K562 (cell line): ENCODE measurements around the gene DEPDC1B. TPM values are rescaled to one million over a fixed set of nuclear protein-coding genes. Genes with fewer than 3 reads are reported as not detected.

Experiments
- ATAC-seq: fragments of 200-7000 bp; cut with Tn5 transposase; 3 replicates; pipeline ENCODE4 v1.9.1; 2020; ENCODE audit warnings: moderate library complexity
- BruUV-seq: library from RNA; stranded (reverse); fragments of 400-500 nt; replicated peaks from 2 replicates; lab custom pipeline; 2021; lab: Mats Ljungman, UMichigan
- CTCF ChIA-PET: fragments of 300-600 bp; formaldehyde crosslinking; extraction: SDS; loops from one replicate; lab custom pipeline; 2021; ENCODE audit warnings: low intra/inter-chr PET ratio; lab: Yijun Ruan, JAX
- POLR2A ChIA-PET: fragments of 300-600, 350-650 bp; sonication (Branson Sonifier 250); formaldehyde crosslinking; extraction: SDS; loops from one replicate; lab custom pipeline; 2021; ENCODE audit warnings: antibody characterized with exemption, inconsistent platforms; lab: Yijun Ruan, JAX
- DNase-seq, 4 experiments: peaks; one replicate each; pipeline versions ENCODE4 v3.0.0 to v3.0.0-alpha.2; 2011 to 2018; ENCODE audit warnings: low spot score in 3 of 4, mixed read lengths in 3 of 4; ENCODE audit errors: extremely low read depth in 1 of 4
- FAIRE-seq: peaks from 2 replicates; lab custom pipeline; 2011; peaks lifted over from hg19 to GRCh38; lab: Jason Lieb, UNC
- H2AFZ ChIP-seq: 2 replicates; pipeline ENCODE4 v1.6.0; 2011; ENCODE audit warnings: low read depth, low read length, control low read depth, inconsistent platforms
- H3K27ac ChIP-seq: fragments of 200-600 bp; 3 replicates; pipeline ENCODE4 v1.8.0; 2011; ENCODE audit warnings: low read depth, mild to moderate bottlenecking, control low read depth, inconsistent platforms, low read length, moderate library complexity, mixed read lengths; ENCODE audit errors: extremely low read depth
- H3K27me3 ChIP-seq, 2 experiments: fragments of 300-600 bp in 1 of 2; 2 replicates in 1 of 2; 3 replicates in 1 of 2; pipeline versions ENCODE4 v1.6.0 to v1.8.0; 2011; ENCODE audit warnings: inconsistent platforms in 2 of 2, low read length in 2 of 2, mild to moderate bottlenecking in 1 of 2, mixed read lengths in 1 of 2, moderate library complexity in 1 of 2; ENCODE audit not compliant: control insufficient read depth in 2 of 2, insufficient read depth in 2 of 2
- H3K36me3 ChIP-seq: fragments of 300-600 bp; 3 replicates; pipeline ENCODE4 v1.8.0; 2011; ENCODE audit warnings: mild to moderate bottlenecking, low read length, inconsistent platforms; ENCODE audit not compliant: control insufficient read depth, insufficient read depth
- H3K4me1 ChIP-seq, 2 experiments: fragments of 200-600 bp in 1 of 2; replicated peaks in 1 of 2; 2 replicates in 1 of 2; 3 replicates in 1 of 2; pipeline versions ENCODE4 v1.5.1 to v1.8.0; 2011; ENCODE audit warnings: inconsistent platforms in 2 of 2, low read length in 2 of 2, mild to moderate bottlenecking in 1 of 2, mixed read lengths in 1 of 2, moderate library complexity in 1 of 2; ENCODE audit not compliant: control insufficient read depth in 2 of 2, insufficient read depth in 2 of 2
- H3K4me2 ChIP-seq: 2 replicates; pipeline ENCODE4 v1.6.1; 2011; ENCODE audit warnings: low read length, control low read depth, inconsistent platforms, mixed read lengths; ENCODE audit not compliant: insufficient read depth
- H3K4me3 ChIP-seq: fragments of 200-600 bp; sonication (generic), shearing (Covaris generic); 2 replicates; pipeline ENCODE4 v1.5.1; 2016; ENCODE audit warnings: control low read depth, inconsistent platforms
- H3K79me2 ChIP-seq: fragments of 200-600 bp; 3 replicates; pipeline ENCODE4 v1.8.0; 2011; ENCODE audit warnings: low read length, inconsistent platforms; ENCODE audit not compliant: control insufficient read depth, insufficient read depth
- H3K9ac ChIP-seq, 2 experiments: 2 replicates each; pipeline versions ENCODE4 v1.6.0 to v1.6.1; 2011; ENCODE audit warnings: low read depth in 2 of 2, low read length in 2 of 2, control low read depth in 1 of 2, inconsistent platforms in 1 of 2, mild to moderate bottlenecking in 1 of 2, mixed read lengths in 1 of 2; ENCODE audit not compliant: insufficient read depth in 1 of 2
- H3K9me1 ChIP-seq: one replicate; pipeline ENCODE4 v1.6.0; 2011; ENCODE audit warnings: inconsistent platforms, mild to moderate bottlenecking, low read length, moderate library complexity; ENCODE audit not compliant: control insufficient read depth, insufficient read depth
- H3K9me3 ChIP-seq: replicated peaks from 2 replicates; pipeline ENCODE4 v1.5.1; 2011; ENCODE audit warnings: low read depth, low read length, inconsistent platforms; ENCODE audit not compliant: control insufficient read depth, insufficient read depth
- H4K20me1 ChIP-seq: replicated peaks from 2 replicates; pipeline ENCODE4 v1.6.1; 2011; ENCODE audit warnings: low read length, inconsistent platforms, mixed read lengths; ENCODE audit not compliant: control insufficient read depth, insufficient read depth
- ASH1L ChIP-seq: fragments of 450-650 bp; IDR thresholded peaks from 2 replicates; pipeline ENCODE4 v1.6.1; 2018; ENCODE audit warnings: borderline replicate concordance, mild to moderate bottlenecking, low read depth; ENCODE audit not compliant: partially characterized antibody
- ESRRB ChIP-seq: fragments of 250-450 bp; sonication (Bioruptor Pico); IDR thresholded peaks from 2 replicates; pipeline ENCODE4 v1.5.0; 2020; ENCODE audit warnings: mild to moderate bottlenecking, moderate library complexity, borderline replicate concordance
- MBD2 ChIP-seq: sonication (generic); IDR thresholded peaks from 2 replicates; pipeline ENCODE4 v1.6.1; 2016; ENCODE audit warnings: low read depth, borderline replicate concordance
- MEF2D ChIP-seq: conservative IDR thresholded peaks from 2 replicates; pipeline ENCODE4 v1.6.1; 2016; ENCODE audit warnings: low read depth, missing genetic modification characterization, missing compliant biosample characterization
- PTBP1 ChIP-seq: fragments of 200-400 bp; formaldehyde crosslinking; IDR thresholded peaks from 2 replicates; pipeline ENCODE4 v1.6.1; 2017; ENCODE audit warnings: low read depth, low read length
- TBP ChIP-seq: optimal IDR thresholded peaks from 2 replicates; pipeline ENCODE3; 2011; ENCODE audit warnings: low read depth, low read length, improper control_type of control experiment
- YBX1 ChIP-seq: fragments of 450-650 bp; IDR thresholded peaks from 2 replicates; pipeline ENCODE4 v1.7.1; 2016; ENCODE audit warnings: mild to moderate bottlenecking
- ZNF699 ChIP-seq: fragments of 250-450 bp; sonication (Bioruptor Pico); IDR thresholded peaks from 2 replicates; pipeline ENCODE4 v1.8.0; 2021; ENCODE audit warnings: mild to moderate bottlenecking, moderate library complexity; ENCODE audit not compliant: insufficient replicate concordance
- WGBS: fragments of 100-300 bp; shearing (Covaris generic); methylation state at CpG from one replicate; pipeline ENCODE4 v1.1.6; 2016; ENCODE audit warnings: low coverage, mixed read lengths; ENCODE audit not compliant: insufficient coverage; ENCODE audit errors: missing lambda C conversion rate; 5-methylcytosine and 5-hydroxymethylcytosine counted together
- in situ Hi-C: fragments of 300-500 bp; cut with MboI; formaldehyde crosslinking; loops from 4 replicates; pipeline ENCODE4 v1.15.0; 2018; ENCODE audit warnings: inconsistent platforms, mixed read lengths
- intact Hi-C: fragments of 100-400 bp; cut with micrococcal nuclease; formaldehyde crosslinking; loops from 2 replicates; pipeline ENCODE4 v1.14.2; 2022
- polyA plus RNA-seq, 8 experiments: library from polyadenylated mRNA; depleted of rRNA in 4 of 8; stranded (reverse) in 5 of 8; unstranded in 3 of 8; fragments of >200 nt; fragmentation: Nextera tagmentation in 2 of 8; fragmentation: Illumina TruSeq in 1 of 8; extraction: Ambion mirVana in 2 of 8; extraction: Trizol in 1 of 8; gene quantifications; 2 replicates each; pipeline versions ENCODE4 v1.2.1 to v1.2.3, GENCODE V29; 2011 to 2014; ENCODE audit warnings: inconsistent platforms in 1 of 8, missing spikeins in 1 of 8
- total RNA-seq, 7 experiments: library from RNA; depleted of rRNA in 6 of 7; stranded (reverse); fragments of >200 nt in 6 of 7; fragmentation: Illumina TruSeq in 2 of 7; extraction: Trizol in 2 of 7; gene quantifications; 2 replicates each; pipeline versions ENCODE4 v1.2.1 to v1.2.3, GENCODE V29; 2011 to 2021; ENCODE audit warnings: low replicate concordance in 1 of 7
- TF ChIP-seq, protein P1 (sequence below): conservative IDR thresholded peaks from 2 replicates; pipeline ENCODE4 v1.6.1; 2011; ENCODE audit warnings: low read depth, mild to moderate bottlenecking, low read length; ENCODE audit not compliant: control insufficient read depth
- TF ChIP-seq, protein P2 (sequence below): fragments of 450-650 bp; IDR thresholded peaks from 2 replicates; pipeline ENCODE4 v1.6.1; 2018; ENCODE audit not compliant: partially characterized antibody
- TF ChIP-seq, protein P3 (sequence below): fragments of 450-650 bp; formaldehyde crosslinking; conservative IDR thresholded peaks from 2 replicates; pipeline ENCODE4 v1.4.0; 2022; ENCODE audit warnings: mild to moderate bottlenecking, missing genetic modification characterization
- TF ChIP-seq, protein P4 (sequence below): fragments of 250-450 bp; sonication (Bioruptor Pico); IDR thresholded peaks from 2 replicates; pipeline ENCODE4 v1.5.0; 2021
- TF ChIP-seq, protein P5 (sequence below): fragments of 250-450 bp; sonication (Bioruptor Pico); IDR thresholded peaks from 2 replicates; pipeline ENCODE4 v1.9.0; 2021; ENCODE audit warnings: mild to moderate bottlenecking

Gene DEPDC1B
- total and polyA plus RNA-seq, 9 of the 15 experiments (the other 6 are each of a cell fraction or from before 2014, with no cell fraction given) = 36.0 to 67.2 (median 44.5) TPM

DNA sequence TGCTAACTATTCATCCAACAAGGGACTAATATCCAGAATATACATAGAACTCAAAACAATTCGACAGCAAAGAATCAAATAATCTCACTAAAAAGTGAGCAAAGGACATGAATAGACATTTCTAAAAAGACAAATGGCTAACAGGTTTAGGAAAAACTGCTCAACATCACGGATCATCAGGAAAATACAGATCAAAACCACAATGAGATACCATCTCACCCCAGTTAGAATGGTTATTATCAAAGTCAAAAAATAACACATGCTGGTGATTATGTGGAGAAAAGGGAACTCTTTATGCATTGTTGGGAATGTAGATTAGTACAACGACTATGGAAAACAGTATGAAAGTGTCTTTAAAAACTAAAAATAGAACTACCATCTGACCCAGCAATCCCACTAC is 150.1 kb downstream of the DEPDC1B start:
- WGBS = 0% methylated on average over 3 of the region's 3 CpGs
- H3K9me1 ChIP-seq = no peaks in the 10 kb centered on the region
- TF ChIP-seq, protein P1, sequence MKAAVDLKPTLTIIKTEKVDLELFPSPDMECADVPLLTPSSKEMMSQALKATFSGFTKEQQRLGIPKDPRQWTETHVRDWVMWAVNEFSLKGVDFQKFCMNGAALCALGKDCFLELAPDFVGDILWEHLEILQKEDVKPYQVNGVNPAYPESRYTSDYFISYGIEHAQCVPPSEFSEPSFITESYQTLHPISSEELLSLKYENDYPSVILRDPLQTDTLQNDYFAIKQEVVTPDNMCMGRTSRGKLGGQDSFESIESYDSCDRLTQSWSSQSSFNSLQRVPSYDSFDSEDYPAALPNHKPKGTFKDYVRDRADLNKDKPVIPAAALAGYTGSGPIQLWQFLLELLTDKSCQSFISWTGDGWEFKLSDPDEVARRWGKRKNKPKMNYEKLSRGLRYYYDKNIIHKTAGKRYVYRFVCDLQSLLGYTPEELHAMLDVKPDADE = no peak
- TF ChIP-seq, protein P2, sequence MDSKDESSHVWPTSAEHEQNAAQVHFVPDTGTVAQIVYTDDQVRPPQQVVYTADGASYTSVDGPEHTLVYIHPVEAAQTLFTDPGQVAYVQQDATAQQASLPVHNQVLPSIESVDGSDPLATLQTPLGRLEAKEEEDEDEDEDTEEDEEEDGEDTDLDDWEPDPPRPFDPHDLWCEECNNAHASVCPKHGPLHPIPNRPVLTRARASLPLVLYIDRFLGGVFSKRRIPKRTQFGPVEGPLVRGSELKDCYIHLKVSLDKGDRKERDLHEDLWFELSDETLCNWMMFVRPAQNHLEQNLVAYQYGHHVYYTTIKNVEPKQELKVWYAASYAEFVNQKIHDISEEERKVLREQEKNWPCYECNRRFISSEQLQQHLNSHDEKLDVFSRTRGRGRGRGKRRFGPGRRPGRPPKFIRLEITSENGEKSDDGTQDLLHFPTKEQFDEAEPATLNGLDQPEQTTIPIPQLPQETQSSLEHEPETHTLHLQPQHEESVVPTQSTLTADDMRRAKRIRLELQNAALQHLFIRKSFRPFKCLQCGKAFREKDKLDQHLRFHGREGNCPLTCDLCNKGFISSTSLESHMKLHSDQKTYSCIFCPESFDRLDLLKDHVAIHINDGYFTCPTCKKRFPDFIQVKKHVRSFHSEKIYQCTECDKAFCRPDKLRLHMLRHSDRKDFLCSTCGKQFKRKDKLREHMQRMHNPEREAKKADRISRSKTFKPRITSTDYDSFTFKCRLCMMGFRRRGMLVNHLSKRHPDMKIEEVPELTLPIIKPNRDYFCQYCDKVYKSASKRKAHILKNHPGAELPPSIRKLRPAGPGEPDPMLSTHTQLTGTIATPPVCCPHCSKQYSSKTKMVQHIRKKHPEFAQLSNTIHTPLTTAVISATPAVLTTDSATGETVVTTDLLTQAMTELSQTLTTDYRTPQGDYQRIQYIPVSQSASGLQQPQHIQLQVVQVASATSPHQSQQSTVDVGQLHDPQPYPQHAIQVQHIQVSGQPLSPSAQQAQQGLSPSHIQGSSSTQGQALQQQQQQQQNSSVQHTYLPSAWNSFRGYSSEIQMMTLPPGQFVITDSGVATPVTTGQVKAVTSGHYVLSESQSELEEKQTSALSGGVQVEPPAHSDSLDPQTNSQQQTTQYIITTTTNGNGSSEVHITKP = no peak
- TF ChIP-seq YBX1 (no peak), ESRRB (CRISPR knock-in tag) (no peak), TBP (no peak), MBD2 (no peak), MEF2D (tag) (no peak), ZNF699 (CRISPR knock-in tag) (no peak), PTBP1 (no peak), ASH1L (no peak)
- TF ChIP-seq, protein P3, sequence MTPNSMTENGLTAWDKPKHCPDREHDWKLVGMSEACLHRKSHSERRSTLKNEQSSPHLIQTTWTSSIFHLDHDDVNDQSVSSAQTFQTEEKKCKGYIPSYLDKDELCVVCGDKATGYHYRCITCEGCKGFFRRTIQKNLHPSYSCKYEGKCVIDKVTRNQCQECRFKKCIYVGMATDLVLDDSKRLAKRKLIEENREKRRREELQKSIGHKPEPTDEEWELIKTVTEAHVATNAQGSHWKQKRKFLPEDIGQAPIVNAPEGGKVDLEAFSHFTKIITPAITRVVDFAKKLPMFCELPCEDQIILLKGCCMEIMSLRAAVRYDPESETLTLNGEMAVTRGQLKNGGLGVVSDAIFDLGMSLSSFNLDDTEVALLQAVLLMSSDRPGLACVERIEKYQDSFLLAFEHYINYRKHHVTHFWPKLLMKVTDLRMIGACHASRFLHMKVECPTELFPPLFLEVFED (CRISPR knock-in tag) = no peak
- TF ChIP-seq, protein P4, sequence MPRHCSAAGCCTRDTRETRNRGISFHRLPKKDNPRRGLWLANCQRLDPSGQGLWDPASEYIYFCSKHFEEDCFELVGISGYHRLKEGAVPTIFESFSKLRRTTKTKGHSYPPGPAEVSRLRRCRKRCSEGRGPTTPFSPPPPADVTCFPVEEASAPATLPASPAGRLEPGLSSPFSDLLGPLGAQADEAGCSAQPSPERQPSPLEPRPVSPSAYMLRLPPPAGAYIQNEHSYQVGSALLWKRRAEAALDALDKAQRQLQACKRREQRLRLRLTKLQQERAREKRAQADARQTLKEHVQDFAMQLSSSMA (CRISPR knock-in tag) = no peak
- TF ChIP-seq, protein P5, sequence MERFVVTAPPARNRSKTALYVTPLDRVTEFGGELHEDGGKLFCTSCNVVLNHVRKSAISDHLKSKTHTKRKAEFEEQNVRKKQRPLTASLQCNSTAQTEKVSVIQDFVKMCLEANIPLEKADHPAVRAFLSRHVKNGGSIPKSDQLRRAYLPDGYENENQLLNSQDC = no peak
- FAIRE-seq = no peak
- DNase-seq = no peak
- H4K20me1 ChIP-seq = no peaks in the 10 kb centered on the region
- H3K9ac ChIP-seq = no peak overlapping the region
- POLR2A ChIA-PET = no interaction called here
- no peaks in the 10 kb centered on the region for H3K4me1 ChIP-seq
- intact Hi-C loops = no loop called here
- no peak overlapping the region for H3K4me3 ChIP-seq
- no peaks in the 10 kb centered on the region for H3K36me3 ChIP-seq
- H3K79me2 ChIP-seq = no peaks in the 10 kb centered on the region
- no peak overlapping the region for H3K4me2 ChIP-seq
- no peak overlapping the region for H3K27ac ChIP-seq
- no peak for ATAC-seq
- no peak overlapping the region for H2AFZ ChIP-seq
- in situ Hi-C loops = no loop called here
- H3K9me3 ChIP-seq = no peaks in the 10 kb centered on the region
- CTCF ChIA-PET = no interaction called here
- H3K27me3 ChIP-seq = no peaks in the 10 kb centered on the region
- BruUV-seq = no TSS peak
